Measurements from ENCODE around the gene GRIN1.

GRIN1 gene

GRCh38 chr9:137149363-137149762 is 10.4 kb downstream of the GRIN1 start:
- DNase-seq = no peak

GRCh38 chr9:137149942-137150616 is 11.1 kb downstream of the GRIN1 start:
- DNase-seq = no peak

GRCh38 chr9:137150617-137151457 is 11.9 kb downstream of the GRIN1 start:
- DNase-seq = no peak

GRCh38 chr9:137152844-137153405 is 14.0 kb downstream of the GRIN1 start:
- no peak for DNase-seq

GRCh38 chr9:137156567-137157375 is 17.8 kb downstream of the GRIN1 start:
- no peak for DNase-seq

- no peak for DNase-seq
Measured at GRCh38 chr9:137157618-137158415, 18.9 kb downstream of the GRIN1 start.

GRCh38 chr9:137158625-137159024 is 19.7 kb downstream of the GRIN1 start:
- DNase-seq = no peak

- no peak for DNase-seq
Measured at GRCh38 chr9:137159105-137160053, 20.4 kb downstream of the GRIN1 start.

- no peak for DNase-seq
Measured at GRCh38 chr9:137160054-137160425, 21.1 kb downstream of the GRIN1 start.

- no peak for DNase-seq
Measured at GRCh38 chr9:137160716-137161557, 22.0 kb downstream of the GRIN1 start.

- DNase-seq = no peak
Measured at GRCh38 chr9:137161558-137162486, 22.9 kb downstream of the GRIN1 start.

GRCh38 chr9:137162505-137163364 is 23.8 kb downstream of the GRIN1 start:
- no peak for DNase-seq

GRCh38 chr9:137163365-137163715 is 24.4 kb downstream of the GRIN1 start:
- no peak for DNase-seq

- no peak for DNase-seq
Measured at GRCh38 chr9:137163805-137164204, 24.9 kb downstream of the GRIN1 start.

- no peak for DNase-seq
Measured at GRCh38 chr9:137164370-137165249, 25.7 kb downstream of the GRIN1 start.

- DNase-seq = no peak
Measured at GRCh38 chr9:137165250-137165836, 26.4 kb downstream of the GRIN1 start.
